Lower lobe of right lung (tissue), 2 donors: ENCODE results near the gene RTL5. TPM values are rescaled to one million over a fixed set of nuclear protein-coding genes. Genes with fewer than 3 reads are reported as not detected.

ENCODE experiments used
- ATAC-seq, 2 donors: fragments of 200-7000 bp; cut with Tn5 transposase; one replicate each; pipeline ENCODE4 v1.9.1; 2020 to 2022; ENCODE audit warnings: mild to moderate bottlenecking in 2 of 2, moderate library complexity in 2 of 2
- DNase-seq: peaks from one replicate; pipeline ENCODE4 v3.0.0-alpha.2; 2020
- H3K27ac ChIP-seq: fragments of 200-600 bp; one replicate; pipeline ENCODE4 v1.8.0; 2022
- H3K27me3 ChIP-seq: fragments of 200-600 bp; one replicate; pipeline ENCODE4 v1.8.0; 2022; ENCODE audit warnings: low read depth
- H3K36me3 ChIP-seq: fragments of 200-600 bp; one replicate; pipeline ENCODE4 v1.8.0; 2022; ENCODE audit warnings: mild to moderate bottlenecking
- H3K4me1 ChIP-seq: fragments of 200-600 bp; one replicate; pipeline ENCODE4 v1.8.0; 2022
- H3K4me3 ChIP-seq: fragments of 200-600 bp; one replicate; pipeline ENCODE4 v1.8.0; 2022; ENCODE audit warnings: mild to moderate bottlenecking
- H3K9me3 ChIP-seq: fragments of 200-600 bp; one replicate; pipeline ENCODE4 v1.8.0; 2022
- CTCF ChIP-seq: fragments of 200-600 bp; IDR thresholded peaks from one replicate; pipeline ENCODE4 v1.8.0; 2022; ENCODE audit warnings: antibody characterized with exemption, mild to moderate bottlenecking
- intact Hi-C: fragments of 100-400 bp; cut with DNase I; formaldehyde crosslinking; loops from one replicate; pipeline ENCODE4 v1.11.0; 2022
- total RNA-seq: library from RNA; stranded (reverse); fragmentation: NEBNext Ultra II Directional; extraction: Animal tissue kit (Norgen Biotek cat#: 25700); gene quantifications from one replicate; pipeline ENCODE4 v1.2.1, GENCODE V29; 2021
- donor health status: DM: no; HTN: yes; CAD: no; lungs with severe emphysema.

RTL5 gene
- total RNA-seq, 1 donor from 2014 or later = 9.9 TPM

DNA sequence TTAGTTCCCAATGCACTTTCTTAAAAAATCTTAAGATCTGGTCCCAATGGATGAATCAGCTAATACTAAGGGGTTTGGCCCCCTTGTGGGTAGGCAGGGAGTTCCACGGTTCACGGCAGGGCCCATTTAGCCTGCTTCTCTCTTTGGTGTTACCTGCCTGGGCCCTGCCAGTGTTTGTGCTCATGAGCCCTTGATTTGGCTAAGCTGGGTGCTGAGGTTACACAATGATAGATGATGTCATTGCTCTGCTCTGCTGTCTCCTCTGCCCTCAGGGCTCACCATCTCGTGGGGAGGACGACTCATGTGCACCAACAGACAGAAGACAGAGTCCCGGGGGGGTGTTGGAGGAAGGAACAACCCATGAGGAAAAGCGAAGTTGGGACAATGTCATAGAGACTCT is 24.4 kb downstream of the RTL5 start:
- no peak for TF ChIP-seq CTCF
- Histone ChIP-seq H3K9me3 (no peaks in the 10 kb centered on the region), H3K27ac (no peak overlapping the region), H3K4me3 (no peak overlapping the region), H3K36me3 (no peaks in the 10 kb centered on the region), H3K4me1 (peaks cover 7% of the 10 kb centered on the region), H3K27me3 (no peaks in the 10 kb centered on the region)
- ATAC-seq (peak in 1 of 2 donors; percentile 29), DNase-seq (no peak)
- intact Hi-C loops = no loop called here

DNA sequence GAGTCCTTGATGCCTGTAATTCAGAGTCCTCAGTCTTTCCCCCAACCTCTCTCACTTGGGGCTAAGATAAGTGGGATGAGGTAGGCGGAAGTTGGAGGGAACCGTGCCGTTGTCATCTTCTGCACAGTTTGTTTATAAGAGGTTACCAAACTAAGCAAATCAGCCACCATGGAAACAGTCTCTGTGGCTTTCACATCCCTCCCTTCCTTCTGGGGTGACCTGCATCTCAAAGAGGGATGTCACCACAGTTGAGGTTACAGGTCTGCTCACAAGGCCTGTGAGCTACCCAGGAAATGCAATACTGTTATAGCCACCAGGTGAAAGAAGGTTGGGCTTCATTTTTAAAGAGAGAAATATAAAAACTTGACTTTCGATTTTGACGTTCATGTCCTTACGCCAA is 26.3 kb downstream of the RTL5 start:
- Histone ChIP-seq H3K27ac (no peak overlapping the region), H3K36me3 (no peaks in the 10 kb centered on the region), H3K4me3 (no peak overlapping the region), H3K9me3 (no peaks in the 10 kb centered on the region), H3K4me1 (peaks cover 11% of the 10 kb centered on the region), H3K27me3 (no peaks in the 10 kb centered on the region)
- intact Hi-C loops = no loop called here
- TF ChIP-seq CTCF = no peak
- ATAC-seq (peak in 1 of 2 donors; percentile 47), DNase-seq (no peak)

DNA sequence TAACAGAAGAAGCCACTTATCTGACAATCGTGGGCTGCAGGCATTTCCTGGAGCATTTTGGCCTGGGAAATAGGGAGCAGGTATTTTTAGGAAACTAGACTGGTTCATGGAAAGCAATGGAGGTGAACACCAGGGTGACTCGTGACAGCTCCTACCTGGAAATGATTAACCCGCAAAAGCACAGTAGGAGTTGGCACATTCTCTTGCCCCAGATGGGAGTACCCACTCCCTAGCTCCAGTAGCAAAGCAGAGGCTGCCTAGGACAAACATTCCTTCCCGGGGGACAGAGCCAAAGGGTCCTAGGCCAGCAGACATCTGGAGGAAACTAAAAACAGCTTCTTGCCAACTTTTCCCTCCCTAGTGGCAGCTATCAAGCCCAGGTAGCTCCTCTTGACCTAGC is 29.0 kb downstream of the RTL5 start:
- intact Hi-C loops = no loop called here
- Histone ChIP-seq H3K4me3 (no peak overlapping the region), H3K4me1 (peaks cover 16% of the 10 kb centered on the region), H3K9me3 (no peaks in the 10 kb centered on the region), H3K36me3 (no peaks in the 10 kb centered on the region), H3K27me3 (no peaks in the 10 kb centered on the region), H3K27ac (no peak overlapping the region)
- TF ChIP-seq CTCF = no peak
- DNase-seq = no peak
- no peak for ATAC-seq

- TF ChIP-seq CTCF = no peak
- H3K27ac ChIP-seq = no peak overlapping the region
- H3K4me1 ChIP-seq = peaks cover 16% of the 10 kb centered on the region
- H3K9me3 ChIP-seq = no peaks in the 10 kb centered on the region
- no peaks in the 10 kb centered on the region for H3K36me3 ChIP-seq
- intact Hi-C loops = no loop called here
- DNase-seq (no peak), ATAC-seq (no peak)
- H3K4me3 ChIP-seq = peak overlapping the region; percentile 25
- H3K27me3 ChIP-seq = no peaks in the 10 kb centered on the region
Observed at GRCh38 chrX:72102126-72102525, 29.6 kb downstream of the RTL5 start.

GRCh38 chrX:72101597-72102037 is 30.1 kb downstream of the RTL5 start:
- H3K9me3 ChIP-seq = no peaks in the 10 kb centered on the region
- no peaks in the 10 kb centered on the region for H3K36me3 ChIP-seq
- no peak for TF ChIP-seq CTCF
- intact Hi-C loops = no loop called here
- peak overlapping the region; percentile 25 for H3K4me3 ChIP-seq
- H3K4me1 ChIP-seq = peaks cover 16% of the 10 kb centered on the region
- DNase-seq = no peak
- no peaks in the 10 kb centered on the region for H3K27me3 ChIP-seq
- peak in 1 of 2 donors; percentile 26 for ATAC-seq
- H3K27ac ChIP-seq = peak overlapping the region; percentile 18
